Fibroblast of peridontal ligament (primary cell): Measurements from ENCODE around the gene EIF3F.

ENCODE experiments used
- DNase-seq: peaks from one replicate; pipeline ENCODE4 v3.0.0-alpha.2; 2010; ENCODE audit errors: extremely low read depth

EIF3F gene

DNA sequence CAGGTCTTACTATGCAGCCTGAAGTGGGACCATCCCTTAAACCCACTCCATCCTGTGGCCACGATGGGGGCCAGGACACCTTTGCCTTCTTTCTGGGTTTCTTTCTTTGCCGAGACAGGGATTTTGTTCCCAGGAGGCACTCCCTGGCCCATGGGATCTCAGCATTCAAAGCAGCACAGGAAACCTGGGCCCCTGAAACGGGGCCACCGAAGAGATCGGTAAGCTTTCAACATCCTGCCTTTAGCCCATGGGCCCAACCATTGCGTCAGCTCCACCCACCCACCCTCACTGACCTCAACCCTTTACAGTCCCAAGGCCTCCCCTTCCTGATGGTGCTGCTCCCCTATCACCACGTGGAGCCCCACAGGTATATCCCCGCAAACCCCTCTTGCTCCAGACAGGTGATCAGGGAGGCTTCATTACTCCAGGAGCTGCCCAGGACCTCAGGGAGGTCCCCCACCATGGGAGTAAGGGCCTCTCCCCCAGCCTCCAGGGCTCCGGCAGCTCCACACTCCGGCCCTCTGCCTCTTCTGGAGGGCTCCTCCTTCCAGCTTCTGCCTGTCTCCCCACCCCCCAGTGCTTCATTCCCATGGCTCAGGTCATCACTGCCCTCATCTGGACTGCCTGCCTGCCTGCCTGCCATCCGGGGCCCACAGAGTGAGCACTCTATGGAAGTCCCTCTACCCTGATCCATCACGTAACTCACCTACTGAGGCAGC is 51.8 kb downstream of the EIF3F start:
- DNase-seq, result no peak

DNA sequence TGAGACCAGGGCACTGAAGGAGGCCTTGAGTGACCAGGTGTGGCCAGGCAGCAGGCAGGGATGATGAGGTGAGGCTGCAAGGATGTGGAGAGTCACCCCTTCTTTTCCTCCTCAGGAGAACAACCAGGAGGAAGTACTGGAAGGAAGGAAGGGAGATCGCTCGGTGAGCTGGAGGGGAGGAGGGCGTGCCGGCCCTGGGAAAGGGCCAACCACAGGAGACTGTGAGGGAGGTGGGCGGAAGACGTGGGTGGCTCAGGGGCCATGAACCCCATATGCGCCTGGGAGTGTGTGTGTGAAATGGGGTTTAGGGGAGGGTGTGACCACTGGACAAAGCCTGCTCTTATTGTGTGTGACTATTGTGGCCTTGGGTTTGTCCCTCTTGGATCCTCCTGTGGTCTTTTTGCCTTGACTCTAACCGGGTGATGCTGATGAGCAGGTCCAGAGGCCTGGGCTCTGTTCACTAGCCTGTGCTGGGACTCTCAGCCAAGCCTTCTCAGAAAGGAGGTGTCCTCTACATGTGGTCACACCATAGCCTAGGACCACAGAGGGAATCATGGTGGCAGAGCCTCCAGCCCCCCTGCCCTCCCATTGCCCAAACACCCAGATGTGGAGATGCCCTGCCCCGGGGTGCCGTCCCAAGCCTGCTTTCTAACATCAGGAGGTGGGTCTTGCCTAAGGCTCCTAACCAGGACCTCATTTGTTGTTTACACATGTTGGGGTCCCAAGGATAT is 52.6 kb downstream of the EIF3F start:
- no peak for DNase-seq

DNA sequence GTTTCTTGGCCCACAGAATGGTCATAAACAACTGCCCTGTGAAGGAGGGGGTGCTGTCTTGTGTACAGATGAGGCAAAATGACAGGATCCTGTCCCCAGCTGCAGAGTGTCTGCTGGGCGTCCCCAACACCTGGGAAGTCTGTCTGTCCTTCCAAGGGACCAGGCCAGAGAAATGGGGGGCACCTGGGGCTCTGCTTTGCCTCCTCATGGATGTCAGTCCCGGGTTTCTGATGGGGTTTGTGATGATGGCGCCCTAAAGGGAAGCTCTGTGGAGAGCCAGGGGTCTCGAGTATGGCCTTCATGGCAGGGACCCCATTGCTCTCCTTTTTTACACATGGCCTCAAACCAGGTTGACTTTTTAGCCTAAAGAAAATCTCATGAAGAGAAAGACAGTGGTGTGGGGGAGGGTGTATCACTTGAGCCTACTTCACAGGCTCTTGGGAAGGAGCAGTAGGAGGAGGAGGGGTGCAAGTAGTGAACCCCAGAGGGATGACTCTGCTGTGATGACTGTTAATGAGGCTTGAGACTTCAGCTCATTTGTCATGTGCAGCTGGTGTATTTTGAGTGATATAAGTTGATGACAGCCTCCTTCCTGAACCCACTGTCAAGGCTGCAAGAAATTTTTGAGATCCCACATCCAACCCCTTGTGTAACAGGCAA is 53.3 kb downstream of the EIF3F start:
- DNase-seq, result no peak

DNA sequence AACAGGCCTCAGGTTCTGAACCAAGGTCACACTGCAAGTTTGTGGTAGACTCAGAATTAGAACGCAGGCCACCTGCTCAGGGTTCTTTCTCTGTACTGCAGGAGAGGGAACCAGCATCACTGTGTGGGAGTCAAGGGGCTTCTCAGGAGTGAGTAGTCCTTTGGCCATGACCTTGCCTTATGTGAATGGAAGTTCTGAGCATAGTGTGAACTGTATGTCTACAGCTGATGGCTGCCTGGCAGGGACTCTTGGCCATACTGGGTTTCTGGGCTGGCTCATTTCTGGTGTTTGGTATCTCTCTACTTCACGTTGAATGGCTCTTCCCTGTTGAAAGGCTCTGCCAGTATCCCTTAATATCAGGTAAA is 53.8 kb downstream of the EIF3F start:
- no peak for DNase-seq

DNA sequence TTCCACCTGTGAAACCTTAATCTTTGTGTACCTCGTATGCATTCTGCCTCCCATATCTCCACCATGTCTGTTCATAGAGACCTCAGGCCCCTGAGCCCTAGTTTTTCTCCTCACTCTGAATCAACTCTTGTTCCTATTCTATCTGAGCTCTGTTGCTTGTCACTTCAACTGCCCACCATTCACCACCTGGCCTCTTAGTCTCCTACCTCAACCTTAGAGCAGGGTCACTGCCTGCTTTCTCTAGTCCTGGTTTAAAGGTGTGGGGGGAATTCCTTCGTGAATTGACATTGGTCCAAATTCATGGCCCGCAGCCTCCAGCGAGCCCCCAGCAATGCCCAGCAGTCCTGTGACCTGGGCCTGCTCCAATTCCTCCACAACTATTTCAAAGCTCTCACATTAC is 54.4 kb downstream of the EIF3F start:
- DNase-seq, result no peak

DNA sequence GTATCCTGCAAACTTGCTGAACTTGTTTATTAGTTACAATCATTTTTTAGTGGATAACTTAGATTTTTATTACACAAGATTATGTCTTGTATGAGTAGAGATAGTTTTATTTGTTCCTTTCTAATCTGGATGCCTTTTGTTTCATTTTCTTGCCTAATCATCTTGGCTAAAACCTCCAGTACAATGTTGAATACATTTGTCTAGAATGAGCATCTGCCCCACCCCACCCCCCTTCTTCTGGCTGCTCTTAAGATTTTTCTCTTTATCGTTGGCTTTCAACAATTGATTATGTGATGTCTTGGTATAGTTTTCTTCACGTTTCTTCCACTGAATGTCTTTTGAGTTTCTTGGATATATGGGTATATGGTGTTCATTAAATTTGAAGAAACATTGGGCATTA is 56.6 kb downstream of the EIF3F start:
- no peak for DNase-seq

DNA sequence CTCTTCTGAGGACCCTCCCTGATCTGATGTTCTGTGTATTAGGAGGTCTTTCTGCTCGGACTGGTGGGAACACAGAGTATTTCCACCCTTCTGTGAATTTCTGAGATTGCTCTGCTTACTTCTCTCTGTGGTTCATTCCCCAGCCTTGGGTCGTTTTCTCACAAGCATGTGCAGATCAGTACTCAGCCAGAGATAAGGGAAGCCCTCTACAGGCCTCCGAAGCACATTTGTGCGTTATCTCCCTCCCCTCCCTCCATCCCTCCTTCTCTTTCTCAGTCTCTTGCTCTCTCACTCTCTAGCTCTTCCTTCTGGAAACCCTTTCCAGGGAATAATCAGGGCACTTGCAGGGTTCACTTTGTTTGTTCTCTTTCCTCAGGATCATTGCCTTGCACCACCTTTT is 58.7 kb downstream of the EIF3F start:
- no peak for DNase-seq

DNA sequence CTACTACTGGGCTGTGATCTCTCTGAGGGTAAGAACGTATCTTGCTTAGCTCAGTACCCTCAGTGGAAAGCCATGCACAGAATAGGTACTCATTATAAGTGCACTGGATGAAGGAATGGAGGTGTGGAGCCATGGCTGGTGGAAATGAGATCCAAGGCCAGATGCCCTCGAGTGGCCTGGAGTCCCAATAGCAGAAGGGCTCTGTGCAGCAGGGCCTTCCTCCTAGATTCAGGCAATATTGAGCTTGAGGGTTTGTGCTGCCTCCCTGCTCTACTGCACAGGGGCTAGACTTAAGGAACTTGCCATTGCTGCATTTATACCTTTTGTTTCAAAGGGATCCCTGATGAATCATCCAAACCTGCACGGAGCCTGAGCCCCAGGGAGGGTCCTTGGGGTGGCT is 60.2 kb downstream of the EIF3F start:
- DNase-seq, result no peak

DNA sequence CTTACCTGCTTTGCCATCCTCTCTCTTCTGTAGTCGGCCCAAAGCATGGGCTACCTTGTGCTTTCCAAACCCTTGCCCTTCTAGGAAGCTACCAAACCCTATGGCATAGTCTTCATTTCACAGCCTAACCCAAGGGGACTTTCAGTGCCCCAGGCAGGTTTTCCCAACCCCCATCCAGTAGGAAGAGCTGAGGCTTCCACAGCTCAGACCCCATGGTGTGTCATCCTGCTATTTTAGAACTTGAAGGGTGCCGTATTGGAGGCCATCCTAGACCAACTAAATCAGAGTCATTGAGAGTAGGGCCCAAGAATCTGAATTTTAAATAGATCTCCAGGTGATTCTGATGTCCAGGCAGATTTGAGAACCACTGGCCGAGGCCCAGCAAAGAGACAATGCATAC is 61.9 kb downstream of the EIF3F start:
- DNase-seq, result no peak
